HG03175 (cell line): ENCODE results near the gene RPTOR.

ENCODE experiments used
- ATAC-seq: cut with Tn5 transposase; IDR thresholded peaks from one replicate; pipeline ENCODE4 v1.9.1; 2021; ENCODE audit warnings: mild to moderate bottlenecking, moderate library complexity; ENCODE audit not compliant: unreplicated experiment

The RPTOR gene

GRCh38 chr17:80893604-80894438, 349.2 kb downstream of the RPTOR start:
- ATAC-seq: no peak

DNA sequence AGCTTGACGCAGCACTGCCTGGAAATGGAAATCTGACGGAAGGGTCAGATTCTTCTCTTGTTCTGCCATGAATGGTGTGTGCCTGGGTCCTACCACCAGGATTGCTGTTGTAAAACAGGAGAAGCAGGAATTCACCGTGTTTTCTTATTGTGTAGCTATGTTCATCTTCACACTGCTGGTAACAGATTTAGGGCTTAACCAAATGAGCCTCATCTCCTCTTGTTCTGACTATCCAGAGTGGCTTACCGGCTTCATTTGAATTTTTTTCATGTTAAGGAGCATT, 349.7 kb downstream of the RPTOR start:
- no peak for ATAC-seq

DNA sequence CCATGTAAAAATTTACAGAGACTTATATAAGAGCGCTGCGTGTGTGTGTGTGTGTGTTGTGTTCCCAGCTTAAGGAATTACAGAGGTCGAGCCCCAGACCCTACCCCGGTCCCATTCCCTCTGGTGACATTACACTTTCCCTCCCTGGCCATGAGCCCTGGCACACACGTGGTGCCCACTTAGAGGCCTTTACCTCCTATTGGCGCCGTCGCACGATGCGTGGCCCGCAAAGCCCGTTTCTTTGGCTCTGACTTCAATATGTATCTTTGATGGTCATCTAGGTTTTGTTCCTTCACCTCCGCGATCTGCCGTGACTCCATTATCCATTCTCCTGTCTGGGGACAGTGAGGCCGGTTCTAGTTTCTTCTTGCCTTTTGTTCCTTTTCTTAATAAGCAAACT, 350.1 kb downstream of the RPTOR start:
- no peak for ATAC-seq

DNA sequence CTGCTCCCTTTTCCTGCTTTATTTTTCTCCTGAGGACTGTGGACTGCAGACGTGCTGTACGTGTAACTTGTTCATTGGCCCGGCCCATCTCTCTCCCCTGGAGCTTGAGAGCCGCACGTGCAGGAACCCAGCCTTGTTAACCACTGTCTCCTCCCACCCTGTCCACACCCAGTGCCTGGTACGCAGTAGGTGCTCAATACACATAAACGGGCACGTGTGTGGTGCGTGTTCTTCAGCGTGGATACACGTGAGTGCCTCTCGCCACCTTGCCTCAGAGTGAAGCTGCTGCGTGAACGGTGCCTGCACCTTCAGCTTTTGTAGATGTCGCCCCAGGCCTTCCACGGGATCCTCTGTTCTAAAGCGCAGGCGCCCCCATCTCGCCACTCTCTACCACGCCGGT, 350.7 kb downstream of the RPTOR start:
- ATAC-seq: no peak

DNA sequence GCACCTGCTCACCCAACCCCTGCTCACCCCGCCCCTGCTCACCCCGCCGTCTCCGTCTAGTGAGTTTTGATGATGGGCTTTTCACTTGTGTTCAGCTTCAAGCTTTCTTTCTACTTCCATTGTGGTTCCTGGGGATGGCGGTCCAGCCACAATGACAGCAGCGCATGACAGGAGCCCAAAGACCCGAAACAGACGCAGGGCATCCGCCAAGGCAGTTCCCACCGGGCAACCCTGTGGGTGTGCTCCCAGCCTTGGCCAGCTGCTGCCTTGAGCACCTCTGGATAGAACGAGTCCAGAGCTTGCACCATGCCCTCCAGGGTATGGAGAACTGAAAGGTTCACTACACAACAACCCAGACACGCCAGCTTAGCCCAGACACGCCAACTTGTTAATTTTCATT, 354.1 kb downstream of the RPTOR start:
- ATAC-seq: no peak

DNA sequence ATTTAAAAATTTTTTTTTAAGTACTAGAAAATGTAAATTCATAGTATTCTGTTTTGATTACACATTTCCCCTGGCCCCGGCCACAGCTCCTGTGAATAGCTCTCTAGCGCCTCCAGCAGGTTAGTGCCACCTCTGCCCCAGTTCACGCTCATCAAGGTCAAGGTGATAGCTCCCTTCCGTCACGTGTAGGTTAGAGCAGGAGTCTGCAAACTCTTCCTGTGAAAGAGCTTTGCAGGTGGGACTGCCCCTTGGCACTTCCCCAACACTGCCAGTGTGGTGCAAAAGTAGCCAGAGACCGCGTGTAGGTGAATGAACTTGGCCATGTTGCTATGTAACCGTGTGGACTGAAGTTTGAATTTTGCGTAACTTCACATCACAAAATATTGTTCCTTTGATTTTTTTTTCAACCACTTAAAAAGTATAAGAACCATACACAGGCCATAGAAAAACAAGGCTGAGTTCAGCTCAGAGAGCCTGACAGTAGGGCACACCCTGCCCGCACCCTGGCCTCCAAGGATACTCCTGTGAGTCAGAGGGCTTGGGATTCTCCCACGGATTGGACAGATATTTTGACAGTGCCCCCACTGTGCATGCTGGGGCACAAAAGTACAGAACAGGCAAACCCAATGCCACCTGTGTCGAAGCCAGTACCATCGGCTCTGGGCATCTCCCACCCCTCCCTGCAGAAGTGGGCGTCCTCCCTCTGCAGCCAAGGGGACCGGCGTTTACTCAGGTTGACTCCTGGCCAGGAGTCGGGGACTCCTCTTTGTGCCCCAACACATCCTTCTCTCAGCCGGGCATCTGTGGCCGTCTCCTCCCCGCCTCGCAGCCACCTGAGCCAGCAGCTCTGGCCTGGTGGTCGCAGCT, 355.0 kb downstream of the RPTOR start:
- no peak for ATAC-seq

GRCh38 chr17:80901319-80901718, 356.7 kb downstream of the RPTOR start:
- ATAC-seq: no peak

GRCh38 chr17:80902197-80902962, 357.7 kb downstream of the RPTOR start:
- no peak for ATAC-seq

GRCh38 chr17:80902963-80903611, 358.4 kb downstream of the RPTOR start:
- ATAC-seq: no peak

DNA sequence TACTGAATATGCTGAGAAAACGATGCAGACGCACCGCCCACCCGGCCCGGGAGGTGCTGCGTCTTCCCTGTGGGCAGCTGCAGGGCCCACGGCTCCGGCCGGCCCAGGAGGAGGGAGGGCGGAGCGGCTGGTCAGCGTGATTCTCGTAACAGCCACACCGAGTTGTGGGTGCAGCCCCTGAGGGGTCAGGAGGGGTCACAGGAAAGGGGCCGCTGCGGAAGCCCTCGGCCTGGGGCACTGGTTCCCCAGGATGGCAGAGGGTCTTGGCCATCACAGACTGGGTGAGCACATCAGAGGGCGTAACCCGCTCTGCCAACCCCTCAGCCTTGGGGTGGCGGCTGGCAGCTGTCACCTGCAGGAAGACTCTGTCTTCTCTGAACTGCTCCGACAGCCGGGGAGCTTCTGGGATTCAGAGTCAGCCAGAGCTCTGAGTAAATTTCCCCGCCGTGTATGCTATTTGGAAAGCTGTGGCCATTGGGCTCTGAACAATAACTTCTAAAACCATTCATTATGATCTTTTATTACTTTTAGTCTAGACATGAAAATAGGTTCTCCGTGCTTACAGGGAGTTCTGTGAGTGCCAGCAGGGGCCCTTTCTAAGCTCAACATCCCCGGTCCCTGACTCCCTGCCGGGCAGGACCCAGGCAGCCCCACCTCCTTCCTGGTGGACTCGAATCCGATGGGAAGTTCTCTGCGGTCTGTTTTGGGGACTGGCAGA, 359.6 kb downstream of the RPTOR start:
- ATAC-seq: no peak

DNA sequence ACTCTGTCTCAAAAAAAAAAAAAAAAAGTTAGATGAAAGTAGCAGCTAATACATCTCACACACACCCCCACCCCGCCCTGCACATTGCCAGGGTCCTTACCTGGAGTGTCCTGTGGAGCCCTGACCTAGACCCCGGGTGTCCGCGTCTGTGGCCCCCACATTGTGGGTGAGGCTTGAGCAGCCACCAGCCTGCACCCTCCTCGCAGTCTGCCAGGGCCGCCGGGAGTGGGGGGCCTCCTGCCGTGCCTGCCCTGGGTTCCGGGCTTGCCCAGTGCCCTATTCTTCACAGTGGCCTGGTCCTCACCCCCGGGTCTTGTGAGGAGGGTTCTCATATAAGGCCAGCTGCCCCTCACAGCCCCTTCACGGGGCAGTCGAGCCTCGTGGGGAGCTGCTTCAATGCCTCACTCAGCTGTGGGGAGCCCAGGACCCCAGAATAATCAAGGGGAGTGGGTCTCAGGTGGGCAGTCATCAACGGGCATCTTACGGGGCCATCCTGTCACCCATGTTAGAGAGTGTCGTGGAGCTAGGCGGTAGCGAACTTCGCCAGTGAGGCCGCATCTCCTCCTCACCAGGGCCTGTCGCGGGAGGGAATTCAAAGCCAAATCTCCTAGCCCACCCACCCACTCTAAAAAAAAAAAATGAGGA, 361.1 kb downstream of the RPTOR start:
- ATAC-seq: no peak

- no peak for ATAC-seq
Observed at GRCh38 chr17:80906364-80907259, 362.0 kb downstream of the RPTOR start.

DNA sequence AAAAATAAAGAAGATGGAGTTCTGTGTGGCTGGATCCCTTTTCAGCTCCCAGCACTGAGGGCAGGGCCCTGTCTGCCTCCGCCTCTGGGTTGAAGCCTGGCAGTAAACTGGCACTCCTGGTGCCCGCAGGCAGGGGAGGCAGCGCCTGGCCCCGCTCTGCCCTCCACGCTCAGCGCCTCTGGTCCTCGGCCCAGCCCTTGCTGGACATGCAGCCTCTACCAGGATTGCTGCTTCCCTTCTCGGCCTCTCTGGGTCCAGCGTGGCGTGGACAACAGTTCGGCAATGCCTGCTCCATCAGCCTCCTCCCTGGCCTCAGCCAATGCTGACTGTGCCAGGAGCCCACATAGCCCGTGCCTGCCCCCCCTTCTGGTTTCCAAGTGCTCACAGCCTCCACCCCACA, 362.6 kb downstream of the RPTOR start:
- no peak for ATAC-seq

DNA sequence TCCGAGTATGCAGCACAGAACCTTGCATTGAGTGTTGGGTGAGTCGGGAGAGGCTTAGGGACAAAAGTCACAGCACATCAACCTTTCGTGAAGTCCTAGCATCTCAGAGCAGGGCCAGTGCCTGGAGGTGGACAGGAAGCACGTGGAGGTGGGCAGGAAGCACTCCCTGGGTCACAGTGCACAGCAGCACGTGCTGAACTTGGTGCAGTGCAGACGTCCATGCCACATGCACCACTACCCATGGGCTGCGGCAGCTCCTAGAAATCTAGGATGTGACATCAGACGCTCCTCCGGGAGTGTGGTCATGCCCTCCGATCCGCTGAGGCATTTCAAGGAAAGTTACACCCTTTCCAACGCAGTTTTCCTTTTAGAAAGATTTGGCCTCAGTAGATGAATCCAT, 363.6 kb downstream of the RPTOR start:
- no peak for ATAC-seq

- no peak for ATAC-seq
Observed at GRCh38 chr17:80908776-80909175, 364.1 kb downstream of the RPTOR start.

DNA sequence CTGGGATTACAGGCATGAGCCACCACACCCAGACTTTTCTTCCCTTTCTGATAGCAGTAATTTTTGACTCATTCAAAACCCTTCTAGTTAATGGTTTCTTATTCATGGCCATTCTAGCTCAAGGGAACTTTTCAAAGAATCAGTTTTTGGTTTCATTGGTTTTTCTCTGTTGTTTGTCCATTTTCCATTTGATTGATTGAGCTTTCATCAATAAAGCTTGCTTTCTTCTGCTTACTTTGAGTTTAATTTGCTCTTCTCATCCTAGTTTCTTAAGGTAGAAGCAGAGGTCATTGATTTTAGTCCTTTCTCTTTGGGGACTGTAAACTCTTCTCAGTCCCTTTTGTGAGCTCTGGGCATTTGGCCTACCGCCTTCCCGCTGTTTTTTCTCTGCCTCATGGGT, 365.0 kb downstream of the RPTOR start:
- ATAC-seq: no peak

DNA sequence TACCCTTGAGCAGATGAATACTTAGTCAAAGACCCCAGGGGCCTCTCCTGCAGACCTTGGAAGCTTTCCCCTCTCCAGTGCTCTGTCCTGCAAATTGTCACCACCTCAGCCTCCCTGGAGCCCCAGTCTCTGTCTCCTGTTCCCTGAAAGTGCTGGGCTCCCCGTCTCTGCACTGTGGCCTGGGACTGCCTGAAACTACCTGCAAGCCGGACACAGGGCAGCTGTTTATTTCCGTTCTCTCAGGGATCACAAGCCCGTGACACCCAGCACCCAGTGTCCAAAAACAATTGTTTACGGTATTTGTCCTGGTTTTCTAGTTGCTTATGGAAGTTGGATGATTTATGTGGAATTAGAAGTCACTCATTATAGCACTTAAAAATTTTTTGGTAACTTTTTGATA, 365.4 kb downstream of the RPTOR start:
- no peak for ATAC-seq

DNA sequence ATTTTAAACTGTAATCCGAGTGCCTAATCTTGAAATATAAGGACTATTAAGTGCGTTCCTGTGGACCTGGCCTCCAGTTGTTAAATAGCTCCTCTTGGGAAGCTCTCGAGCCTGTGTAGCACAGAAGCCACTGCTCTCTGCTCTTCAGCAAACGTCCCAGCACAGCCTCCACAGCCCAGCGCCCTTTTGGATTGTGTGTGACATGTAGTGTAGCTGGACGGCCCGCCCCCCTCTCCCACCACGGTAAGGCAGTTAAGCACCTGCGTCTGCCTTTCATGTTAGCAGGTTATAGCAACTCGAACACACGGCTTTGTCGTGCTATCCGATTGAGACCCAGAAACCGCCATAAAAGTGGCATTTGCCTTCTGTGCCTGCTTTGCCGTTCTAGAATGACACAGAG, 367.8 kb downstream of the RPTOR start:
- ATAC-seq: no peak
